AG09309 (cell line): ENCODE measurements around the gene C20orf204.
A peak's percentile ranks its signal among the peaks of the same experiment; 100 is the strongest.

ENCODE experiments used
- DNase-seq: peaks from one replicate; pipeline ENCODE4 v3.0.0-alpha.2; 2010; ENCODE audit warnings: low read depth
- H3K4me3 ChIP-seq: 2 replicates; pipeline ENCODE4 v1.5.1; 2011; ENCODE audit warnings: mild to moderate bottlenecking, low read depth, low read length, moderate library complexity; ENCODE audit not compliant: control insufficient read depth
- TF ChIP-seq, protein P1 (sequence below): IDR thresholded peaks from 2 replicates; pipeline ENCODE4 v1.5.1; 2011; ENCODE audit warnings: mild to moderate bottlenecking, low read depth, low read length, inconsistent platforms; ENCODE audit not compliant: insufficient read depth, control insufficient read depth; ENCODE audit errors: missing control alignments

Gene C20orf204

DNA sequence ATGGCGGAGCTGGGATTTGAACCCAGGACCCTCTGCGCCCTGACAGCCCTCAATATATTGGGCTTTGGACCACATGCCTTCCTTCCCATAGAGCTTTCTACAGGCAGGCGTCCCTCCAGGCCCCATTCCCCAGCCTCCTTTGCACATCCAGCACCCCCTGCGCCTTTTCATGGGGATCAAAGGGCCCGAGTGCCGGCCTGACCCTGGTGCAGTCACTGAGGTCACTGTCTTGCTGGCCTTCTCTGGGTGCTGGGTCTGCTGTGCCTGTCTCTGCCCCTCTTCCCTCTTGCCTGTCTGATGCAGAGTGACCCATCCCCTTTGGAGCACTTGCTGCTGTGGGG, 45.6 kb downstream of the C20orf204 start:
- no peak for DNase-seq
- TF ChIP-seq, protein P1, sequence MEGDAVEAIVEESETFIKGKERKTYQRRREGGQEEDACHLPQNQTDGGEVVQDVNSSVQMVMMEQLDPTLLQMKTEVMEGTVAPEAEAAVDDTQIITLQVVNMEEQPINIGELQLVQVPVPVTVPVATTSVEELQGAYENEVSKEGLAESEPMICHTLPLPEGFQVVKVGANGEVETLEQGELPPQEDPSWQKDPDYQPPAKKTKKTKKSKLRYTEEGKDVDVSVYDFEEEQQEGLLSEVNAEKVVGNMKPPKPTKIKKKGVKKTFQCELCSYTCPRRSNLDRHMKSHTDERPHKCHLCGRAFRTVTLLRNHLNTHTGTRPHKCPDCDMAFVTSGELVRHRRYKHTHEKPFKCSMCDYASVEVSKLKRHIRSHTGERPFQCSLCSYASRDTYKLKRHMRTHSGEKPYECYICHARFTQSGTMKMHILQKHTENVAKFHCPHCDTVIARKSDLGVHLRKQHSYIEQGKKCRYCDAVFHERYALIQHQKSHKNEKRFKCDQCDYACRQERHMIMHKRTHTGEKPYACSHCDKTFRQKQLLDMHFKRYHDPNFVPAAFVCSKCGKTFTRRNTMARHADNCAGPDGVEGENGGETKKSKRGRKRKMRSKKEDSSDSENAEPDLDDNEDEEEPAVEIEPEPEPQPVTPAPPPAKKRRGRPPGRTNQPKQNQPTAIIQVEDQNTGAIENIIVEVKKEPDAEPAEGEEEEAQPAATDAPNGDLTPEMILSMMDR, result no peak
- no peak overlapping the region for H3K4me3 ChIP-seq

DNA sequence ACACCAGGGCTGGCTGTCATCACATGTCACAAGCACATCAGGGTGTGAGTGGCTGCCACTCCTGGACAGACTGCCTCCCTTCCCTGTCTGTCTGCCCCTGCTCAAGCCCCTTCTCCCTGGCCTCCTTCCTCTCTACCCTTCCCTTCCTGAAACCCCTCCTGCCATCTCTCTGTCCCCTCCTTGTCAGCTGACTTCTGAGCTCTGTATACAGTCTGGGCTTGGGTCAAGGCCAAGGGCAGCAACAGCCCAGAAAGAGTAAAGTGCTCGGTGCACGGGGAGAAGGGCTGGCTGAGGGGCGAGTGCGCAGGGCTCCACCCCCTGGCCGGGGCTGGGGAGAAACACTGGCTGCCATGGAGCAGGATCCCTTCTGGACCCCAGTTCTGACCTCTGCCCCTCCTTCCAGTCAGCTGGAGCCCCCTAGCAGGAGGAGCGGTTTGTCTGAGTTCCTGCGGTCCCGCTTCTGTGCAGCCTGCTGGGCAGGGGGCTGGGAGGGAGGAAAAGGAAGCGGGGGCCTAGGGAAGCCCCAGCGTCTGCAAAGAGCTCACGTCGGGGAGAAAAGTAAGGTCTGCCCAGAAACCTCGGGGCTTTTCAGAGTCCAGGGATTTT, 46.2 kb downstream of the C20orf204 start:
- TF ChIP-seq, protein P1, result no peak
- DNase-seq, result no peak
- no peak overlapping the region for H3K4me3 ChIP-seq

DNA sequence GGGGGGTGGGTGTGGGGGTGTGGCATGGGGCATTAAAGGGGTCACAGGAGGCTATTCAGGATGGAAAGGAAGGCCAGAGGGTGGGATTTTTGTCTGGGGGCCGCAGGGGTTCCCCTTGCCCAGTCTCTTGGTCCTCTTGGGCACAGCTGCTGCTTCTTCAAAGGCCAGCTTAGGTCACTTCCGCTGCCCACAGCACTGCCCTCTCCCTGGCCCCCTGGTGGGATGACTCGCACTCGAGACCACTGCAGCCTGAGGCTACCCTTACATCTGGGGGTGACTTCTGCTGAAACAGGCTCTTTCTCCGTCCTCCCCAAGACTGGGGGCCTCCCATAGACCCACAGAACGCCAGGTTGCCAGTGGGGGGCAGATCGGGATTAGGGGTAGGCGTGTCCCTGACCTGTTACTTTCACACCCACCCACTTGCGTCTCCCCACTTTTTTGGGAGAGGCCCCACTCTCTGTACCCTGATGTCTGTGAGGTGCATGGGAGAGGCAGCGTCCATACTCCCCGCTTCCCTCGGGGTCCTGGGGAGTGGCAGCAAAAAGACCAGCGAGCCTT, 46.9 kb downstream of the C20orf204 start:
- DNase-seq, result no peak
- peak overlapping the region; percentile 28; the same call in 1 of the 2 replicates for H3K4me3 ChIP-seq
- TF ChIP-seq, protein P1, result peak; percentile 1

DNA sequence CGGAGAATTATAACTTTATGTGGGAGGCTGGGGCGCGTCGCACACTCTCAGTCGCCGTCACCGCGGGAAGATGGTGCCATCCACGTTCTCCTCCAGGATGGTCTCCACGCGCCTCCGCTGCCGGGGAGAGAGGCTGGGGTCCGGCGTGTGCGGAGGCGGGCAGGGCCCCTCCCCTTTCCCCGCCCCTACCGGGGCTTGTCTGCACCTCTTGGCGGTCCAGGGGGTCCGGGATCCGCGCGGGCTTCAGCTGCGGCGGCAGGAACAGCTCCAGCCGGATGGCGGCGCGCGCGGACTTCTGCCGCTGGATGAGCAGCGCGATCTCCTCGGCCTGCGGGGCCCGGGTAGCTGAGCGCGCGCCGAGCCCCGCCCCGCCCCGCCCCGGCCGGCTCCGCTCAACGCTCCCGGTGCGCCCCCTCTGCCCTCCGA, 47.4 kb downstream of the C20orf204 start:
- TF ChIP-seq, protein P1, result peak; percentile 55
- H3K4me3 ChIP-seq, result peak overlapping the region; percentile 28
- no peak for DNase-seq

DNA sequence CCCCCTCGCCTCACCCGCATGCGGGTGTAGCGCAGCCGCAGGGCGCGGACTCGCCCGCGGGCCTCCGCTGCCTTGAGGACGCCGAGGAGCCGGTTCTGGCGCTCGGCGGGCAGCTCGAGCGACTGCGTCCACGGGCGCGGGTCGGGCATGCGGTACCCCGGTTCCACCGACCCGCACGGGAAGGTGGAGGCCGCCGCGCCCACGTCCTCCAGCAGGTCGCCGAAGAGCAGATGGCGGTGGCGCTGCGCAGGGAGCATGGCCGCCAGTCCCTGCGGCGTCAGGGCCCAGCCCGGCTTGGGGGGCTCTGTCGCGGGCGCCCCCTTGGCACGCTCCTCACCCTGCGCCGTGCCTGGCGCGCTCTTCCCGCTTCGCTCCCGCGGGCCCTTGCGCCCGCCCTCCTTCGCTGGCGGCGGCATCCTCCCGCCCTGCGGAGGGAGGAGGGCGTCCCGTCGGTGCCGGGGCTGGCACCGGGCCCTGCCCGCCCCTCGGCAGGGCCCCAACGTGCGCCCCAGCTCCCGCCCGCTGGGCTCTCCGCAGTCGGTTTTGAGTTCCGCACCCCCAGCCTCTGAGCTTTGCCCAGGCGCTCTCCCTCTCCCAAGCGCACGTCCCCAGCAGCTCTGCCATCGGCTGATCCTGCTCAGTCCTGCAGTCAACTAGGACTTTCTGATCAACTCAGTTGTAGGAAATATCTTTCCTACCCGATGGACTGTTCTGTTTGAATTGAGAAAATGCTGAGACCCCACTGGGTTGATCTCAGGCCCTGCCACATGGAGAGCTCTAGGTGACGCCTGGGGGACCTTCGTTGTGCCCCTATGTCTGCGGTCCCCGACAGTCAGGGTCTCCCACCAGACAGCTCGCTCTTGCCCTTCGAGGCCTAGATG, 48.1 kb downstream of the C20orf204 start, which contains the start of gene LKAAEAR1:
LKAAEAR1 (minus strand) TSS at position 595 of the 881 bp plus-strand sequence; CDS start at position 416, 179 bp downstream.
- TF ChIP-seq, protein P1, result no peak
- DNase-seq, result no peak
- H3K4me3 ChIP-seq, result peak within 1 kb of the TSS; percentile 28

DNA sequence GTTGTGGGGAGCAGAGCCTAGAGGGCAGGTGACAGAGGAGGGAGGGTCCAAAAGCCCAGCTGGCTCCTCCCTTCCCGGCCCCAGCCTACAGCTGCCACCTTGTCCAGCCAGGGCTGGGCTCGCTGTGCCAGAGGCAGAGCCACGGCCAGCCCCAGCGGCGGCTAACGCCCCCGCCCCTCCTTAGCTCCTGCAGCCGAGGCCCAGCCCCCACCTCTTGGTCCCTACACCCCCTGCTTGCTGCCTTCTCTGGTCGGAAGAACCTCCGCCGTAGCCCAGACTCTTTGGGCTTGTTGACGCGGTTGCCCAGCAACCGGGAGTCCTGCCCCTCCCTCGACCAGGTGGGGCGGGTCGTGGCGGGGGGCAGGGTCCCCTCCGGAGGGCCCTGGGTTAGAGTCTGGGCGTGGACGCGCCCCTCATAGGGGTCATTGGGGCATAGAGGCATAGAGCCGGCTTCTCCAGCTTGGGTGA, 48.7 kb downstream of the C20orf204 start:
- DNase-seq, result no peak
- TF ChIP-seq, protein P1, result no peak
- no peak overlapping the region for H3K4me3 ChIP-seq
